Epithelial cell of proximal tubule (primary cell): ENCODE data around the gene CNOT3. TPM values are rescaled to one million over a fixed set of nuclear protein-coding genes. Genes with fewer than 3 reads are reported as not detected.
A peak's percentile ranks its signal among the peaks of the same experiment; 100 is the strongest.
"Not testable (repeated sequence)": the region's sequence is repeated elsewhere in the genome, so short reads cannot be mapped to it uniquely, and the experiment has no call there.

Source experiments
- DNase-seq: peaks from one replicate; pipeline ENCODE4 v3.0.0-alpha.2; 2011; ENCODE audit warnings: low read depth
- H3K4me3 ChIP-seq: 2 replicates; pipeline ENCODE4 v1.5.1; 2011; ENCODE audit warnings: low read depth, mild to moderate bottlenecking, low read length
- total RNA-seq: library from RNA; depleted of rRNA; stranded (reverse); fragments of >200 nt; gene quantifications from 2 replicates; pipeline ENCODE4 v1.2.3, GENCODE V29; 2015
- TF ChIP-seq, protein P1 (sequence below): conservative IDR thresholded peaks from 2 replicates; pipeline ENCODE4 v1.5.1; 2012; ENCODE audit warnings: low read depth, mild to moderate bottlenecking, low read length

CNOT3 gene
- total RNA-seq, 1 donor from 2014 or later: 20.5 TPM

DNA sequence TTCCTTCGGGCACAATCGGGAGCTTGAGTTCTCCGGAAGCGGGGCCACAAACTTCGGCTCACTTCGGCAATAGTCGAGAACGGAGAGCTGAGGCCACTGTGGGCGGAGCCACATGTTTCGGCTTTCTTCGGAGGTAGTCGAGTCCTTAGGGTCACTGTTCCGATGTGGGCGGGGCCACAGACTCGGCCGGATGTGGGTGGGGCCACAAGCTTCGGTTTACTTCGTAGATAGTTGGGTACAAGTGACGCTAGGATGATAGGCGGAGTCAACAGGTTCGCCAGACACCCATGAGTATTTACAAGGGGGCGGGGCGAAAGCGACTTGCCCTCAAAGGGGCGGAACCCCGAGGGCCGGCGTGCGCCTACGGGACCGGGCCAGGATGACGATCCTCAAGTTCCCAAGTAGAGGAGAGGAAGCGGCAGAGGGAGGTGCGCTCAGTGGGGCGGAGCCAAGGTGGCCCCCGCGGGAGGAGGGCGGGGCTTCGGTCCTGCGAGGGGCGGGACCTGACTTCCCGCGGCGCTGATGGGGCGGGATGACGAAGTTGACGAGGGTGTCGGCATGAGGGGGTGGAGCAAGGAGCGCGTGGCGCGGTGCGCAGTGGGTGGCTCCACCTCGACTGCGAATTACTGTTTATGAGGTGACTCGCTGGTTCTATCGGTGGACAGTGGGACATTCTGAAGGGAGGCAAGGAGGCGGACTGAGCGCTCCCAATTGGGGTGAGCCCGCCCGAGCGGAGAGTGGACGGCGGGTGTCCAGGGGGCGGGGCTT, 52.4 kb downstream of the CNOT3 start:
- TF ChIP-seq, protein P1, sequence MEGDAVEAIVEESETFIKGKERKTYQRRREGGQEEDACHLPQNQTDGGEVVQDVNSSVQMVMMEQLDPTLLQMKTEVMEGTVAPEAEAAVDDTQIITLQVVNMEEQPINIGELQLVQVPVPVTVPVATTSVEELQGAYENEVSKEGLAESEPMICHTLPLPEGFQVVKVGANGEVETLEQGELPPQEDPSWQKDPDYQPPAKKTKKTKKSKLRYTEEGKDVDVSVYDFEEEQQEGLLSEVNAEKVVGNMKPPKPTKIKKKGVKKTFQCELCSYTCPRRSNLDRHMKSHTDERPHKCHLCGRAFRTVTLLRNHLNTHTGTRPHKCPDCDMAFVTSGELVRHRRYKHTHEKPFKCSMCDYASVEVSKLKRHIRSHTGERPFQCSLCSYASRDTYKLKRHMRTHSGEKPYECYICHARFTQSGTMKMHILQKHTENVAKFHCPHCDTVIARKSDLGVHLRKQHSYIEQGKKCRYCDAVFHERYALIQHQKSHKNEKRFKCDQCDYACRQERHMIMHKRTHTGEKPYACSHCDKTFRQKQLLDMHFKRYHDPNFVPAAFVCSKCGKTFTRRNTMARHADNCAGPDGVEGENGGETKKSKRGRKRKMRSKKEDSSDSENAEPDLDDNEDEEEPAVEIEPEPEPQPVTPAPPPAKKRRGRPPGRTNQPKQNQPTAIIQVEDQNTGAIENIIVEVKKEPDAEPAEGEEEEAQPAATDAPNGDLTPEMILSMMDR: no peak
- peak; percentile 99 for DNase-seq

DNA sequence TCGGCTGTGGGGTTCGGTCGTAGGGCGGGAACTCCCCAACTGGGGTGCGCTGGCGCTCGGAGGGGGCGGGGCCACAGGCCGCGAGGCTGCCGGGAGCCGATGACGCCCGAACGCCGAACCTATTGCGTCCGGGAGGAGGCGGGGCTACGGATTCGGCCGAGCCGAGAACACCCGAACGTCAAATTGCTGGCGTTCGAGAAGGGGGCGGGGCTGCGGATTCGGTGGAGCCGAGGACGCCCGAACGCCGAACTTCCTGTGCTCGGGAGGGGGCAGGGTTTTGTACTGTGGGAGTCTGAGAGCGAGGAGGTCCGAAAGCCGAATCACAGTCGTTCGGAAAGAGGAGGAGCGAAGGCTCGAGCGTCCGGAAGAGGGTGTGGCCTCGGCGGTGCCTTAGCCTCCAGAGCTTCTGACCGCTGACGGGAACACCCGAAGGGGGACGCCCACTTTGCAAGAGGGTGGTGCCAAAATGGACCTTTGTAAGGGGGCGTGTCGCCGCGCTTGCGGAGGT, 53.0 kb downstream of the CNOT3 start:
- peak overlapping the region; percentile 87 for H3K4me3 ChIP-seq
- TF ChIP-seq, protein P1: no peak
- DNase-seq: peak; percentile 94

More for the DNA sequence above, 52.4 kb downstream of the CNOT3 start:
- H3K4me3 ChIP-seq: peak overlapping the region; percentile 87

DNA sequence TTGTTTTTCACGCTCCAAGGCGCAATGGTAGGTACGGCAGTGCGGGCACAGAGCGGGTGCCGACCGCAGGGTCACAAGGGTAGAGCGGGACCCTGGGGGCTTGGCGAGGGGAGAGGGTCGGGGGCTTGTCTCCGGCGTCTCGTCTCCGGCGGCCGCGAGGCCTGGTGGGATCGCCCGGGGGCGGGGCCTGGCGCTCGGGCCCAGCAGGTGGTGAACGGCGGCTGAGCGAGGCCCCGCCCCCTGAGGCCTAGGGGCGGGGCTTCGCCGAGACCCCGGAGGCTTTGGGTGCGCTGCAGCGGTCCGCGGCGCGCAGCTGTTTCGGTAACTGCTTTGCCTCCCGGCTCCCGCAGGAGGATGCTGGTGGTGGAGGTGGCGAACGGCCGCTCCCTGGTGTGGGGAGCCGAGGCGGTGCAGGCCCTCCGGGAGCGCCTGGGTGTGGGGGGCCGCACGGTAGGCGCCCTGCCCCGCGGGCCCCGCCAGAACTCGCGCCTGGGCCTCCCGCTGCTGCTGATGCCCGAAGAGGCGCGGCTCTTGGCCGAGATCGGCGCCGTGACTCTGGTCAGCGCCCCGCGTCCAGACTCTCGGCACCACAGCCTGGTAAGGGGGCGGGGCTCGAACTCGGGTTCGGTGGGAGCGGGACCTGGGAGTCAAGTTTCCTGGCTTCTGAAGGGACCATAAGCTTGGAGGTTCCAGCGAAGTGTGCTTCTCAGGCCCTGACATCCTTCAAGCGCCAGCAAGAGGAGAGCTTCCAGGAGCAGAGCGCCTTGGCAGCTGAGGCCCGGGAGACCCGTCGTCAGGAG, 53.6 kb downstream of the CNOT3 start, which contains the start of gene TSEN34:
TSEN34 (plus strand) TSS at position 298 of the 800 bp plus-strand sequence; CDS start at position 355, 57 bp downstream.
- H3K4me3 ChIP-seq: peak within 1 kb of the TSS; percentile 87
- no peak for DNase-seq
- TF ChIP-seq, protein P1: no peak

DNA sequence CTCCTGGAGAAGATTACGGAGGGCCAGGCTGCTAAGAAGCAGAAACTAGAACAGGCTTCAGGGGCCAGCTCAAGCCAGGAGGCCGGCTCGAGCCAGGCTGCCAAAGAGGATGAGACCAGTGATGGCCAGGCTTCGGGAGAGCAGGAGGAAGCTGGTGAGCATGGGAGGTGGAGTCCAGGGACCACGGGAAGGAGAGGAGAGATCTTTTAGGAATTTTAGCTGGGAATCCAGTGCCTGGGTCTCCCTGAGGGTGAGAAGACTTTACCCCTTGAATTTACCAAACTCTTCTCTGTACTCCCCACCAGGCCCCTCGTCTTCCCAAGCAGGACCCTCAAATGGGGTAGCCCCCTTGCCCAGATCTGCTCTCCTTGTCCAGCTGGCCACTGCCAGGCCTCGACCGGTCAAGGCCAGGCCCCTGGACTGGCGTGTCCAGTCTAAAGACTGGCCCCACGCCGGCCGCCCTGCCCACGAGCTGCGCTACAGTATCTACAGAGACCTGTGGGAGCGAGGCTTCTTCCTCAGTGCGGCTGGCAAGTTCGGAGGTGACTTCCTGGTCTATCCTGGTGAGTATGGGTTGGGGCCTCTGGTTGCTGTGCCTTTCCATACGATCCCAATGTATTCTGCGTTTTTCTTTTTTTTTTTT, 54.4 kb downstream of the CNOT3 start:
- peak overlapping the region; percentile 87 for H3K4me3 ChIP-seq
- TF ChIP-seq, protein P1: no peak
- no peak for DNase-seq

DNA sequence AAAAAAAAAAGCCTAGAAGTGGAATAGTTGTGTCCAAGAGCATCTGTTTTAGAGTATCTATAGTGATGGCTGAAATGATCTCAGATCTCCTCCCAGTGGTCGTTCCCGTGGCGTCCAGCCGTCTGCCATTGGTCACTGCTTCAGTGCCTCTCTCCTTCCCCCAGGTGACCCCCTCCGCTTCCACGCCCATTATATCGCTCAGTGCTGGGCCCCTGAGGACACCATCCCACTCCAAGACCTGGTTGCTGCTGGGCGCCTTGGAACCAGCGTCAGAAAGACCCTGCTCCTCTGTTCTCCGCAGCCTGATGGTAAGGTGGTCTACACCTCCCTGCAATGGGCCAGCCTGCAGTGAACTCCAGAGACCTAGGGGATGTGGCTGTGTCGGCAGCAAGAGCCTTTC, 55.4 kb downstream of the CNOT3 start:
- no peak overlapping the region for H3K4me3 ChIP-seq
- no peak for DNase-seq
- TF ChIP-seq, protein P1: no peak

DNA sequence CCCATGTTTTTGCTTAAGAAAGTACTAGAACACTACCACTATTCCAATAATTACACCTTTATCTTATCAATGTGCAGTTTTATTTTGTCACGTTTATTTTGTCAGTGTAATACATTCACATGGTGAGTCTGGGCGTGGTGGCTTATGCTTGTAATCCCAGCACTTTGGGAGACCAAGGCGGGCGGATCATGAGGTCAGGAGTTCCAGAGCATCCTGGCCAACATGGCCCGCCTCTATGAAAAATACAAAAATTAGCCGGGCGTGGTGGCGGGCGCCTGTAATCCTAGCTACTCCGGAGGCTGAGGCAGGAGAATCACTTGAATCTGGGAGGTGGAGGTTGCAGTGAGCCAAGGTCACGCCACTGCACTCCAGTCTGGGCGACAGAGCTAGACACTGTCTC, 56.9 kb downstream of the CNOT3 start:
- not testable (repeated sequence) for H3K4me3 ChIP-seq, DNase-seq

DNA sequence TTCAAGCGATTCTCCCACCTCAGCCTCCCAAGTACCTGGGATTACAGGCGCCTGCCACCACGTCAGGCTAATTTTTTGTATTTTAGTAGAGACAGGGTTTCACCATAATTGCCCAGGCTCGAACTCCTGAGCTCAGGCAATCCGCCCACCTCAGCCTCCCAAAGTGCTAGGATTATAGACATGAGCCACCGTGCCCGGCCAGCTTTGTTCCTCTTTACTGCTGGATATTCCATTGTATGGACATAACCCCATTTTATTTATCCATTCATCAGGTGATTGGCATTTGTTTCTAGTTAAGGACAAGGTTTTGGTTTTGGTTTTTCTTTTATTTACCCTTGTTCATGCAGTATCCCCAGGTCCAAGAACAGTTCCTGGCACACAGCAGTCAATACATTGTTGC, 59.0 kb downstream of the CNOT3 start:
- DNase-seq: no peak

More for the DNA sequence above, 59.0 kb downstream of the CNOT3 start:
- no peak overlapping the region for H3K4me3 ChIP-seq
- TF ChIP-seq, protein P1: no peak
